ENCODE results near the gene SPRR5. TPM values are rescaled to one million over a fixed set of nuclear protein-coding genes. Genes with fewer than 3 reads are reported as not detected.

The SPRR5 gene
- total and polyA plus RNA-seq, 2 of the 8 experiments (the other 6 are each of a cell fraction or from before 2014, with no cell fraction given) = not detected

- no peak overlapping the region for H2BK20ac ChIP-seq (ENCODE audit: low read length)
- H4K8ac ChIP-seq (ENCODE audit: extremely low read depth, insufficient read depth, low read length) = no peak overlapping the region
- H3K4me1 ChIP-seq (replicated peaks in 1 of 4; ENCODE audit: control insufficient read depth in 3 of 4, insufficient read depth in 4 of 4, low read length in 3 of 4) = no peaks in the 10 kb centered on the region
- no peak overlapping the region for H2AK5ac ChIP-seq (ENCODE audit: low read depth, low read length)
- no peaks in the 10 kb centered on the region for H3K23me2 ChIP-seq (ENCODE audit: low read depth, low read length)
- H3K4ac ChIP-seq (replicated peaks; ENCODE audit: insufficient read length, low read depth, low read length) = no peak overlapping the region
- no peak overlapping the region for H3K27ac ChIP-seq (ENCODE audit: low read depth, low read length)
- no peak overlapping the region for H3K4me3 ChIP-seq (ENCODE audit: extremely low read depth in 1 of 4, insufficient read depth in 2 of 4, low read depth in 3 of 4, low read length in 4 of 4)
- TF ChIP-seq SP4 (IDR thresholded peaks at IDR 0.05; ENCODE audit: low read length) = no peak
- WGBS, 2 experiments (ENCODE audit: extremely low coverage in 1 of 2, insufficient coverage in 1 of 2, insufficient read length in 1 of 2, insufficient replicate concordance in 2 of 2, low coverage in 1 of 2, low lambda C conversion rate in 2 of 2, missing lambda C conversion rate in 1 of 2) = 88% methylated on average over 2 of the region's 2 CpGs; no CpG with 5 or more reads in 1 of the 2 experiments
- no peak overlapping the region for H3K9ac ChIP-seq (replicated peaks in 1 of 4; ENCODE audit: extremely low read depth in 1 of 4, low read depth in 3 of 4, low read length in 3 of 4)
- no peak overlapping the region for H2BK15ac ChIP-seq (ENCODE audit: low read length)
- no peaks in the 10 kb centered on the region for H4K20me1 ChIP-seq (replicated peaks in 1 of 2; ENCODE audit: control insufficient read depth in 1 of 2, insufficient read depth in 2 of 2, low read length in 2 of 2)
- no peak overlapping the region for H2BK120ac ChIP-seq (replicated peaks; ENCODE audit: low read depth, low read length)
- no peak overlapping the region for H2BK5ac ChIP-seq (ENCODE audit: low read depth, low read length)
- no peaks in the 10 kb centered on the region for H3K79me1 ChIP-seq (ENCODE audit: low read depth, low read length)
- H2AFZ ChIP-seq (ENCODE audit: low read length) = no peak overlapping the region
- FAIRE-seq (no peak), DNase-seq (ENCODE audit: low read depth in 1 of 2, low spot score in 2 of 2) (no peak)
- H3K56ac ChIP-seq (replicated peaks; ENCODE audit: insufficient read length, low read depth, low read length) = no peak overlapping the region
- no peaks in the 10 kb centered on the region for H3K27me3 ChIP-seq (replicated peaks in 1 of 4; ENCODE audit: control insufficient read depth in 3 of 4, extremely low read depth in 1 of 4, insufficient read depth in 3 of 4, low read length in 3 of 4)
- no peak overlapping the region for H3K4me2 ChIP-seq (ENCODE audit: insufficient read depth in 1 of 2, low read depth in 2 of 2, low read length in 2 of 2)
- no peak overlapping the region for H3K23ac ChIP-seq (ENCODE audit: insufficient read length)
- POLR2A ChIA-PET (ENCODE audit: partially characterized antibody) = no interaction called here
- H3K36me3 ChIP-seq (ENCODE audit: control insufficient read depth in 2 of 4, insufficient read depth in 4 of 4, low read length in 3 of 4) = no peaks in the 10 kb centered on the region
- CTCF ChIA-PET (ENCODE audit: partially characterized antibody) = no interaction called here
- peaks cover 0 to 9% of the 10 kb centered on the region in 2 experiments; a peak in 2 of 4 replicates for H3K9me3 ChIP-seq (ENCODE audit: insufficient read depth in 2 of 2, low read depth in 1 of 2, low read length in 1 of 2)
- no peak overlapping the region for H2BK12ac ChIP-seq (ENCODE audit: low read depth, low read length)
- no peak overlapping the region for H3K18ac ChIP-seq (ENCODE audit: extremely low read depth, low read length)
- no peak overlapping the region for H4K91ac ChIP-seq (replicated peaks; ENCODE audit: insufficient read length, low read length)
- H4K5ac ChIP-seq (ENCODE audit: insufficient read length, low read depth, low read length) = no peak overlapping the region
- no peak overlapping the region for H3K14ac ChIP-seq (ENCODE audit: insufficient read length)
- no peaks in the 10 kb centered on the region for H3K79me2 ChIP-seq (ENCODE audit: control insufficient read depth in 1 of 2, insufficient read depth in 2 of 2, low read length in 2 of 2)
These were observed 47.1 kb upstream of the SPRR5 start for GRCh38 chr1:152899883-152900282.

Data from H1 (cell line).